GM08714 (cell line): Measurements from ENCODE around the gene TIMP3.
"Not testable (repeated sequence)": the region's sequence is repeated elsewhere in the genome, so short reads cannot be mapped to it uniquely, and the experiment has no call there.

ENCODE experiments used
- H3K4me3 ChIP-seq: fragments of 200-500 bp; sonication (Bioruptor generic); 2 replicates; pipeline ENCODE4 v1.5.1; 2014; ENCODE audit warnings: mild to moderate bottlenecking, low read length, inconsistent platforms
- ZNF274 ChIP-seq: IDR thresholded peaks from 2 replicates; pipeline ENCODE4 v1.6.1; 2012; ENCODE audit warnings: mild to moderate bottlenecking, low read depth, low read length

Gene TIMP3

GRCh38 chr22:32858957-32859356 lies 57.5 kb downstream of the TIMP3 start:
- no peak overlapping the region for H3K4me3 ChIP-seq
- no peak for TF ChIP-seq ZNF274

DNA sequence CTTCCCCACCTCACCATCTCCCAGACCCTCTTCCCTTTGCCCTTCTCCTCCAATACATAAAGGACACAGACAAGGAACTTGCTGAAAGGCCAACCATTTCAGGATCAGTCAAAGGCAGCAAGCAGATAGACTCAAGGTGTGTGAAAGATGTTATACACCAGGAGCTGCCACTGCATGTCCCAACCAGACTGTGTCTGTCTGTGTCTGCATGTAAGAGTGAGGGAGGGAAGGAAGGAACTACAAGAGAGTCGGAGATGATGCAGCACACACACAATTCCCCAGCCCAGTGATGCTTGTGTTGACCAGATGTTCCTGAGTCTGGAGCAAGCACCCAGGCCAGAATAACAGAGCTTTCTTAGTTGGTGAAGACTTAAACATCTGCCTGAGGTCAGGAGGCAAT lies 58.2 kb downstream of the TIMP3 start:
- TF ChIP-seq ZNF274, result no peak
- H3K4me3 ChIP-seq, result no peak overlapping the region

GRCh38 chr22:32861330-32861729 lies 59.8 kb downstream of the TIMP3 start:
- no peak for TF ChIP-seq ZNF274
- H3K4me3 ChIP-seq, result no peak overlapping the region

GRCh38 chr22:32862083-32862482 lies 60.6 kb downstream of the TIMP3 start:
- no peak overlapping the region for H3K4me3 ChIP-seq
- TF ChIP-seq ZNF274, result no peak

DNA sequence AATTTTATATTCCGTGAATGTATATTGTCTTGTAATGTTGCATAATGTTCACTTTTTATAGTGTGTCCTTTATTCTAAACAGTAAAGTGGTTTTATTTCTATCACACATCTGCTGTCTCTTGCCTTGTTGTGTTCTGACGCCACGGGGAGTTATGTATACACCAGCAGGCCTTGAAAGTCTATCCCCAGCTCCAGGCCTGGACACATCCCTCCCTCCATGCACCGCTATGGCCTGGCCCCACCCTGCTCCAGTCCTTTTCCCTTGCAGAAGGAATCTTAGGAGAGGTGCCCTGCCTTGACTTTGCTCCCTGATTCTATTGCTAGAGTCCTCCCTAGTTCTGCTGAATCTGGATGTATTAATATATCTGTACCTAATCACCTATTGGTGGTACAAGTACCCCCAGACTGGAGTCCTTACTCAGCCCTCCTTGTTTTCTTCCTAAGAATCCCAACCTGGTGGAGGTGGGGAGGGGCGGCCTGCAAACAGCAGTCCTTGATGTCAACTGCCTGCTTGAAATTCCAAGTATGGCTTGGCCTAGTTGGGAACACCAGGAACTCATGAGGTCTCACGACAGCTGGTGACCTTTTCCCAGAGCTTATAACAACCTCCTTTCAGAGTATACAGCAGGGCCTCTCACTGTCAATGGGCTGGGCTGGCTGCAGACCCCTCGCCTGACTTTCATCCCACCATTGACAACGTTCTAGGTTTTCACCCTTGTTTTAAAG lies 61.6 kb downstream of the TIMP3 start:
- H3K4me3 ChIP-seq, result no peak overlapping the region
- TF ChIP-seq ZNF274, result no peak

DNA sequence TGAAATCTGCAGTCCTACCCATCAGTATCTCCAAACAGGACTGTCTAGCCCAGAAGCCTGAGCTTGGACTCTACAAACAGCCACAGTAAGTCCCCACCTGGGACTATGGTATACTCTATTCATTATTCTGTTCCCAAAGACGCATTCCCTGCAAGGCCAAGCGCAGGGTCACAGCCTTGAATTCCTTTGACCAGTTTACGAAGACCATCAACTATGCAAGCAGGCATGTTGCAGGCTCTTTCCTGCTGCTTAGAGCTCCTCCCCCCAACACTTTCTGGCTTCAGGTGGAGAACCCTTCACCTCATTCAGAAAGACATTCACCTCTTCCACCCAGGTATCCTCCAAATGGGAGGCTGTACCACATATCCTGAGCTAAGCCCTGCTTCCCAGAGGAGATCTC lies 62.5 kb downstream of the TIMP3 start:
- H3K4me3 ChIP-seq, result no peak overlapping the region
- no peak for TF ChIP-seq ZNF274

- TF ChIP-seq ZNF274, result no peak
Measured at GRCh38 chr22:32864596-32864995, 63.1 kb downstream of the TIMP3 start.

GRCh38 chr22:32866953-32867352 lies 65.4 kb downstream of the TIMP3 start:
- no peak for TF ChIP-seq ZNF274
- no peak overlapping the region for H3K4me3 ChIP-seq

More at GRCh38 chr22:32864596-32864995, 63.1 kb downstream of the TIMP3 start:
- H3K4me3 ChIP-seq, result no peak overlapping the region

GRCh38 chr22:32868946-32869345 lies 67.4 kb downstream of the TIMP3 start:
- TF ChIP-seq ZNF274, result no peak
- no peak overlapping the region for H3K4me3 ChIP-seq

DNA sequence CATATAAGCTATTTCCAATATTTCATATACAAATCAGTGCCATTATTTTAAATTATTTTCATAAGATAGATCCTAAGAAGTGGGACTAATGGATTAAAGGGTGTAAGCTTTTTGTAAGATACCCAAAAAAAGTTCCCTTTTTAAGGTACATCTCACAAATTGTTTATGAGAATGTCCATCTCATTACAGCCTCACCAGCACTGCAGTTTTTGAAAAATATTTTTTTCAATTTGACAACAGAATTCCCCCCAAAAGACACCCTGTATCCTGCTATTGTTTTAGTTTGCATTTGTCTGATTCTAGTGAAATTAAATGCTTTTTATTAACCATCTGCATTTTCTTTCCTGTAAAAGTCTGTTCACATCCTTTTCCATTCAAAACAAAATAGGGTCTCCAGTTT lies 69.0 kb downstream of the TIMP3 start:
- H3K4me3 ChIP-seq, result no peak overlapping the region
- no peak for TF ChIP-seq ZNF274

- not testable (repeated sequence) for H3K4me3 ChIP-seq
Measured at GRCh38 chr22:32873604-32874003, 72.1 kb downstream of the TIMP3 start.

- no peak overlapping the region for H3K4me3 ChIP-seq
- no peak for TF ChIP-seq ZNF274
Measured at GRCh38 chr22:32874385-32874784, 72.9 kb downstream of the TIMP3 start.

DNA sequence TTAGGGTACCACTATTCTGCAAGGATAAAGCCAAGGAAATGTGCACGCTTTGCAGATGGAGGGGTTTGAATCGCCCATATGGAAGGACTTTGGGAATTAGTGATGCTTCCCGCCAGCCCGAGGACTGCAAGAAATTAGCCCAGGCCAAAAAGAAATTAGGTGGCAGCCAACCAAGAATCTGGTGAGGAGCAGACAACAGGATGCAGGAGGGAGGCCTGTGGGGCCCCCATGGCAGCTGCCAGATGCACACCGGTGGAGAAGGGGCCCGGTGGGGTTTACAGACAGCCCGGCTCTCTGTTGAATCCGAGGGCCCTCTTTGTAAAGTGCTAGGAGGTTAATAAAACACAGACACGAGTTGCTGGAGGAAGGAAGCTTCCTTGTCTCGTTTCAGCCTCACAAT lies 73.5 kb downstream of the TIMP3 start:
- TF ChIP-seq ZNF274, result no peak
- no peak overlapping the region for H3K4me3 ChIP-seq

- TF ChIP-seq ZNF274, result no peak
- H3K4me3 ChIP-seq, result no peak overlapping the region
Measured at GRCh38 chr22:32876516-32876915, 75.0 kb downstream of the TIMP3 start.

DNA sequence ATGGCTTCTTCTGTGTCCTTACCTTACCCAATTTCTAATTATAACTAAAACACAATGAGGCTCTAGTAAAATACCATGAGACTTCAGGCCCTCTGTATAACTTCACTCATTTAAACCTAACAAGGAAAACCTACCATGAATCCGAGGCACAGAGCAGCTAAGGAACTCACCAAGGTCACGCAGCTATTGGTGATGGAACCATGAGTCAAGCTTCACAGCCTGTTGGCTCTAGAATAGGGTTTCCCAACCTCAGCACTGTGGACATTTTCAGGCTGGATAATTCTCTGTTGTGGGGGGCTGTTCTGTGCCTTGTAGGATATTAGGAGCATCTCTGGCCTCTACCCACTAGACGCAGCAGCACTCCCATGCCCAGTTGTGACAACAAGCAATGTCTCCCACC lies 75.7 kb downstream of the TIMP3 start:
- no peak overlapping the region for H3K4me3 ChIP-seq
- TF ChIP-seq ZNF274, result no peak

- no peak for TF ChIP-seq ZNF274
- no peak overlapping the region for H3K4me3 ChIP-seq
Measured at GRCh38 chr22:32879550-32879949, 78.0 kb downstream of the TIMP3 start.
